GM19468 (cell line): Measurements from ENCODE around the gene PIN1.

Experiments
- ATAC-seq: cut with Tn5 transposase; IDR thresholded peaks from one replicate; pipeline ENCODE4 v1.9.1; 2021; ENCODE audit warnings: mild to moderate bottlenecking, moderate library complexity, moderate number of reproducible peaks; ENCODE audit not compliant: unreplicated experiment; ENCODE audit errors: extremely low read depth

PIN1 gene

DNA sequence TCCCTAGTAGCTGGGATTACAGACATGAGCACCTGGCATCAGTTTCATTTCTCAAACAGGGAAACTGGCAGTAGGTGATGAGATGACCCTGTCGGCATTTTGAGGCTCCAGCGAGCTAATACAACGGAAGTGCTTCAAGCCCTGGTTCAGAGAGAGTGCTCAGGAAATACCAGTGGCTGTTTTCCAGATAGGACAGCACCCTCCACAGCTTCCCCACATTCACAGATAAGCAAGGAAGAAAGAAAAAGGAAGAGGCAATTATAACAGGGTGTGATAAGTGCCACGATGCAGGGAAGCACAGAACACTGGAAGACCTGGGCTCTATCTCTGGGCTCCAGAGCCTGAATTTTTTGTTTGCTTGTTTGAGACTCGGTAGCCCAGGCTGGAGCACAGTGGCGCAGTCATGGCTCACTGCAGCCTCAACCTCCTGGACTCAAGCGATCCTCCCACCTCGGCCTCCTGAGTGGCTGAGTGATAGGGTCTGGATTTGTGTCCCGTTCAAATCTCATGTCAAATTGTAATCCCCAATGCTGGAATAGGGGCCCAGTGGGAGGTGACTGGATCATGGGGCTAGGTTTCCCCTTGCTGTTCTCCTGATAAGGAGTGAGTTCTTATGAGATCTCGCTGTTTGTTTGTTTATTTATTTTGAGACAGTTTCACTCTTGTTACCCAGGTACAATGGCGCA, 43.5 kb downstream of the PIN1 start:
- ATAC-seq, result no peak

GRCh38 chr19:9881720-9882119, 46.6 kb downstream of the PIN1 start:
- ATAC-seq, result no peak

- ATAC-seq, result no peak
Measured at GRCh38 chr19:9883231-9883758, 48.2 kb downstream of the PIN1 start.

- no peak for ATAC-seq
Measured at GRCh38 chr19:9883764-9884163, 48.6 kb downstream of the PIN1 start.

GRCh38 chr19:9885077-9885552, 50.0 kb downstream of the PIN1 start:
- ATAC-seq, result no peak

DNA sequence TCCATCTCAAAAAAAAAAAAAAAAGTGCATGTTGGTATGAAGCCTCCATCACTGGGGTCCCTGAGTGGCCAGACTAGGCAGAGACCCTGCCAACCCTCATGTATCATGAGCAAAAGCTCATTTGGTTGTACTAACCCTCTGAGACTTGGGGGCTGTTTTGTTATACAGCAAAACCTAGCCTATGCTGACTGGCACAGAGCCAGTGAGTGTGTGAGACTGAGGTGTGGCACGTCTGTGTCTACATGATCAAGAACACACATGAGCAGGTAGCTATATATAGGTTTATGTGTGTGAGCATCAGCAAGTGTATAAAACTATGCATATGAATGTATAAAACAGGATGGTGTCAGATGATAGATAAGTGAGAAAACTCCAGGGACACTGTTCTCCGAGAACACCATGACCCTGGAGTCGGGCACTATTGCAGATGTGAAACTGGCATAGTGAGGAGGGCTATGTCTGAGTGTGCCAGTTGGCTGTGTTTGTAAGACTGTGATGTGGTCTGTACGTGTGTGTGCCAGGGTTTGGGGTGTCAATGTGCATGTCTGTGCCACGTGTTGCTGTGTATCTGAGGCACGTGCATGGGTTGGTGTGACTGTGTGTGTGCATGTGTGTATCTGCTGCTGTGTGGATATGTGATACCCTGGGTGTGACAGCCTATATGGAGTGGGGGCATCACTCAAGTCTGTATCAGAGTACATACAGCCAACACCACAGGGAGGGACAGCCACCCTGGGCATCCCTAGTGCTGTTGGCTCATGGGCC, 56.7 kb downstream of the PIN1 start:
- ATAC-seq, result no peak
